Measurements from ENCODE around the gene ACOX1. TPM values are rescaled to one million over a fixed set of nuclear protein-coding genes. Genes with fewer than 3 reads are reported as not detected.

Gene ACOX1
- 67.1 TPM for total RNA-seq
- long read RNA-seq, full-length matches to known transcripts: 59 of 77 reads
- long read RNA-seq, partial matches to known transcripts: 7 of 77 reads
- long read RNA-seq, other reads (novel, unspliced or antisense): 11 of 77 reads

GRCh38 chr17:75978938-75979704, at the start of gene ACOX1, which contains the start of gene TEN1:
Gene ACOX1, minus strand, starts transcription at chr17:75979166. Its CDS starts 93 bp downstream, at chr17:75979073.
Gene TEN1, plus strand, starts transcription at chr17:75979240. Its CDS starts 6,953 bp downstream, at chr17:75986193.
- peak within 1 kb of the TSS; percentile 98 for H3K27ac ChIP-seq
- ATAC-seq (peak; percentile 97 to 98), DNase-seq (peak; percentile 99)
- intact Hi-C loops (cut with DNase I): no loop called here
- peak within 1 kb of the TSS; percentile 66 for H3K4me3 ChIP-seq
- peaks cover 76% of the 10 kb centered on the region for H3K4me1 ChIP-seq
- H3K27me3 ChIP-seq (ENCODE audit: low read depth): no peaks in the 10 kb centered on the region
- TF ChIP-seq, protein P1, sequence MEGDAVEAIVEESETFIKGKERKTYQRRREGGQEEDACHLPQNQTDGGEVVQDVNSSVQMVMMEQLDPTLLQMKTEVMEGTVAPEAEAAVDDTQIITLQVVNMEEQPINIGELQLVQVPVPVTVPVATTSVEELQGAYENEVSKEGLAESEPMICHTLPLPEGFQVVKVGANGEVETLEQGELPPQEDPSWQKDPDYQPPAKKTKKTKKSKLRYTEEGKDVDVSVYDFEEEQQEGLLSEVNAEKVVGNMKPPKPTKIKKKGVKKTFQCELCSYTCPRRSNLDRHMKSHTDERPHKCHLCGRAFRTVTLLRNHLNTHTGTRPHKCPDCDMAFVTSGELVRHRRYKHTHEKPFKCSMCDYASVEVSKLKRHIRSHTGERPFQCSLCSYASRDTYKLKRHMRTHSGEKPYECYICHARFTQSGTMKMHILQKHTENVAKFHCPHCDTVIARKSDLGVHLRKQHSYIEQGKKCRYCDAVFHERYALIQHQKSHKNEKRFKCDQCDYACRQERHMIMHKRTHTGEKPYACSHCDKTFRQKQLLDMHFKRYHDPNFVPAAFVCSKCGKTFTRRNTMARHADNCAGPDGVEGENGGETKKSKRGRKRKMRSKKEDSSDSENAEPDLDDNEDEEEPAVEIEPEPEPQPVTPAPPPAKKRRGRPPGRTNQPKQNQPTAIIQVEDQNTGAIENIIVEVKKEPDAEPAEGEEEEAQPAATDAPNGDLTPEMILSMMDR (IDR thresholded peaks at IDR 0.05): peak; percentile 57
- H3K36me3 ChIP-seq: no peaks in the 10 kb centered on the region
- H3K9me3 ChIP-seq: no peaks in the 10 kb centered on the region

DNA sequence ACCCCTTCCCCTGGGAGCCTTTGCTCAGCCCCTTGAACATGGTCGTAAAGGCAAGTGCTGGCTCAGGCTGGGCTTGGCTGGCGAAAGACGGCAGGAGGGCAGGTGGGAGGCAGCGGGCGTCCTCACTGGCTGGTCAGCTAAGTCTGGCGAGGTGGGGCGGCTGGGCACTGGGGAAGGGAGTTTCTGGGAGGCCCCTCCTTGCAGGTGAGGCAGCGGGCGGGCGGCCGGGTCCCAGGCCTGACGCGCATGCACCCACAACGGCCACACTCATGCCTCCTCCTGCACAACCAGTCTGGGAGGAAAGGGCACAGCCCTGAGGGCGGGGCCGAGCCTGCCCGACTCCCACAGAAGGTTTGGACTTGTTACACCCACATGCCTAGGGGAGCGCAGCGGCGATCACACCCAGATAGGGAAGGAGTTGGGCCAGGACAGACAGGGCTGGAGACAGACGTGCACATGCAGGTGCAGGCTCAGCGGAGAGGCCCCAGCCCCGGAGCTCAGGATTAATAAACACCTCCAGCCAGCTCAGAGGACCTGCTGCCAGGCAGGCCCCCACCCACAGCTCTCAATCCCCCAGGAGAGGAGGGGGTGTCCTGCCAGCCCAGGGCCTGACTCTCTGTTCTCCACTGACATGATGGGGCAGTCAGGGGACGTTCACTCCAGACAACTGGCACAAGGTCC, 48.3 kb upstream of the ACOX1 start, which contains the start of gene EVPL:
EVPL (minus strand) TSS at position 148 of the 681 bp plus-strand sequence; CDS start at position 40, 108 bp downstream.
- intact Hi-C loops (cut with DNase I): no loop called here
- Histone ChIP-seq H3K27me3 (ENCODE audit: low read depth) (no peaks in the 10 kb centered on the region), H3K9me3 (no peaks in the 10 kb centered on the region), H3K36me3 (peaks cover 11% of the 10 kb centered on the region), H3K27ac (peak within 1 kb of the TSS; percentile 73), H3K4me3 (peak within 1 kb of the TSS; percentile 52), H3K4me1 (peaks cover 9% of the 10 kb centered on the region)
- peak; percentile 94 to 95 for ATAC-seq
- TF ChIP-seq, protein P1 (IDR thresholded peaks at IDR 0.05): no peak
- DNase-seq: peak; percentile 92

- peak; percentile 85 to 88 for ATAC-seq
- TF ChIP-seq, protein P1 (IDR thresholded peaks at IDR 0.05): peak; percentile 31
- intact Hi-C loops (cut with DNase I): no loop called here
- Histone ChIP-seq H3K27ac (peak overlapping the region; percentile 73), H3K27me3 (ENCODE audit: low read depth) (no peaks in the 10 kb centered on the region), H3K4me1 (peaks cover 9% of the 10 kb centered on the region), H3K4me3 (peak overlapping the region; percentile 52), H3K36me3 (peaks cover 16% of the 10 kb centered on the region), H3K9me3 (no peaks in the 10 kb centered on the region)
- DNase-seq: peak; percentile 69
Measured at GRCh38 chr17:76026714-76027158, 47.8 kb upstream of the ACOX1 start.

- TF ChIP-seq, protein P1 (IDR thresholded peaks at IDR 0.05): no peak
- Histone ChIP-seq H3K27me3 (ENCODE audit: low read depth) (no peaks in the 10 kb centered on the region), H3K4me1 (peaks cover 9% of the 10 kb centered on the region), H3K27ac (no peak overlapping the region), H3K36me3 (peaks cover 20% of the 10 kb centered on the region), H3K4me3 (peak overlapping the region; percentile 52), H3K9me3 (no peaks in the 10 kb centered on the region)
- DNase-seq (no peak), ATAC-seq (no peak)
- intact Hi-C loops (cut with DNase I): no loop called here
Measured at GRCh38 chr17:76025294-76025693, 46.3 kb upstream of the ACOX1 start.

DNA sequence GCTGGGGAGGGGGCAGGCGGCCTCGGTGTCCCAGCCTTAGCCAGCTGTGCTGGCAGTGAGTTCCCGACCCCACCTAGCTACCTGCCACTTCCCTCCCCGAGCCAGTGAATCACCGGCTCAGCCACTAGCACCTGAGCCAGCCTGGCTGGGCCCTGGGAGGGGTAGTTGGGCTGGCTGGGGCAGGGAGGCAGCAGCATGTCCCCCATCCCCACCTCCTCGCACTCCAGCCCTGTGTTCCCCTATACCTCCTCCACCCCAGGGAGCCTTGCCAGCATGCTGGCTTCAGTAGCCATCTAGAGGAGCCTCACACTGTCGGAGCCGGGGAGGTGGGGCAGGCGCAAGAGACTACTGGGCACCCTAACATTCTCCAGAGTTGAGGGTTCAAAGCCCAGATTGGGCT, 45.4 kb upstream of the ACOX1 start:
- no peaks in the 10 kb centered on the region for H3K27me3 ChIP-seq (ENCODE audit: low read depth)
- ATAC-seq: no peak
- H3K9me3 ChIP-seq: no peaks in the 10 kb centered on the region
- no peak overlapping the region for H3K27ac ChIP-seq
- H3K36me3 ChIP-seq: peaks cover 21% of the 10 kb centered on the region
- no peak overlapping the region for H3K4me3 ChIP-seq
- peaks cover 2% of the 10 kb centered on the region for H3K4me1 ChIP-seq
- intact Hi-C loops (cut with DNase I): no loop called here
- TF ChIP-seq, protein P1 (IDR thresholded peaks at IDR 0.05): no peak
- DNase-seq: no peak
